Caki2 (cell line): ENCODE data around the gene CCT6A. TPM values are rescaled to one million over a fixed set of nuclear protein-coding genes. Genes with fewer than 3 reads are reported as not detected.
"Not testable (repeated sequence)": the region's sequence is repeated elsewhere in the genome, so short reads cannot be mapped to it uniquely, and the experiment has no call there.

Experiments used
- DNase-seq: peaks from one replicate; pipeline ENCODE4 v3.0.0-alpha.2; 2015; ENCODE audit warnings: low read depth
- in situ Hi-C: cut with HindIII; loops from 2 replicates; pipeline ENCODE4 v1.10.0; 2016; ENCODE audit warnings: low sequenced_read_pairs, low pct_unique_long_range_greater_than_20kb, mixed read lengths
- total RNA-seq: library from RNA; depleted of rRNA; stranded (reverse); fragments of >200 nt; shearing (Covaris generic); gene quantifications from 2 replicates; pipeline ENCODE4 v1.2.3, GENCODE V29; 2014; ENCODE audit warnings: low replicate concordance; rRNA removed

CCT6A gene
- total RNA-seq = 498 and 549 TPM in 2 replicates

- DNase-seq = peak; percentile 99
- in situ Hi-C loops = no loop called here
These were observed at the start of gene CCT6A, which contains the start of gene PSPH for GRCh38 chr7:56051339-56052191. Gene CCT6A, plus strand, starts transcription at chr7:56051765. Its CDS starts 84 bp downstream, at chr7:56051849. Gene PSPH, minus strand, starts transcription at chr7:56051444. Its CDS starts 30,232 bp downstream, at chr7:56021212.

DNA sequence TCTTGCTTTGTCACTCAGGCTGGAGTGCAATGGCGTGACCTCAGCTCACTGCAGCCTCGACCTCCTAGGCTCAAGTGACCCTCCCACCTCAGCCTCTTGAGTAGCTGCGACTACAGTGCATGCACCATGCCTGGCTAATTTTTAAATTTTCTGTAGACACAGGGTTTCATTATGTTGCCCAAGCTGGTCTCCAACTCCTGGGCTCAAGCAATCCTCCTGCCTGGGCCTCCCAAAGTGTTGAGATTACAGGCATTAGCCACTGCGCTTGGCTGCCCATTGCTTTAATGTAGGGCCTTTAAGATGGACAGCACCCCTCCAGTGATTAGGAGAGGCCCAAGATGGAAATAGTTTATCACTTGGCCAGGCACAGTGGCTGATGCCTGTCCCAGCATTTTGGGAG lies 47.8 kb upstream of the CCT6A start:
- in situ Hi-C loops = no loop called here
- no peak for DNase-seq

- DNase-seq = peak; percentile 74
- in situ Hi-C loops = no loop called here
These were observed 44.4 kb upstream of the CCT6A start for GRCh38 chr7:56007167-56007652.

DNA sequence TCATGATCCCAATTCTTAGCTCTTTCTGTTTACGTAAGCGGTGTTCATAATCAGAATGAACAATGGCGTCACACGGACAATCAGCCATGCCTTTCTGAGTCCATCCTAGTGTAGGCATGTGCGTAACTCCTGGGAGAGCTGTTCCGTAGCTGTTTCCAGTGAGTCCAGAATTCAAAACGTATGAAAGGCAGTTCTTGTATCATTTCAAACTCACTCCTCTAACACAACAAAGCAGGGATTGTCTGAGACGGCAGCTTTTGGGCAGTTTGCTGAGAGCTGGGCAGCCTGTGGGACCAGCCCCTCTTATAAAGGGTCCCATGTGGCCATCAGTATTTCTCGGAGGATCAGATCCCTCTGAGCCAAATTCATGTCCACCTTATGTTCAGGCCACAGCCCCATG lies 43.7 kb upstream of the CCT6A start:
- no peak for DNase-seq
- in situ Hi-C loops = no loop called here

DNA sequence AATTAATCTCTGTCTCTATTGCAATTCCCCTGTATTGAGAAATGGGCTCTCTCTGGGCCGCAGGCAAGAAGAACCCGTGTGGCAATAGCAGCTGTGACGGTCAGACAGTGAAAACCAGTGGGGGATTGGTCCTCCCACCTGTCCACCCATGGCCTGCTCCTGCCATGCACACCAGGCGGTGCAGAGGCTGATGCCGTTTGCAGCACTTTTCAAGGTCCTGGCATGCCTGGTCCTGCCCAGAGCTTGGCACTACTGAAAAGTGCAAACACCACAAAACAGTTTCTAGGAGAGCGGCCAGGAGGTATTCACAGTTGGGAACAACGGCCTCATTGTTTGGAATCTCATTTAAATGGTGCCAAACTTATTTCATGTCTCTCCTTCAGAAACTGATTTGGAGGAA lies 41.9 kb upstream of the CCT6A start:
- DNase-seq = peak; percentile 41
- in situ Hi-C loops = no loop called here

DNA sequence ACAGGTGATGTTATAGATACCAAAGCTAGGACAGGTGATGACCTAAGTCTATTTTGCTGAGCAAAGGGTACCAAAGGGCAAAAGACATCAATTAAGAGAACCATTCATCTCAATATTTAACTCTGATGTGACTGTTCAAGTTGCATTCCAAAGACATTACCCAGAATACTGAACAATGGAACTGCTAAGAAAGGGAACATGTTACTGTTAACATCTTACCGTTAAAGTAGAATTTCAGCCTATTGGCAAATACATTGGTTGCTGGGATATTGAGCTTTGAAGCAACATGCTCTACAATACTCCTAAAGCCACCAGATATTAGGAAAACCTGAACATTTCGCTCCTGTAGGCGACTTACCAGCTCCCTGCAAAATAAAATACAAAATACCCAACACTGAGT lies 34.5 kb upstream of the CCT6A start:
- DNase-seq, in situ Hi-C loops: not testable (repeated sequence)

GRCh38 chr7:56019501-56019900 lies 32.1 kb upstream of the CCT6A start:
- in situ Hi-C loops = no loop called here

DNA sequence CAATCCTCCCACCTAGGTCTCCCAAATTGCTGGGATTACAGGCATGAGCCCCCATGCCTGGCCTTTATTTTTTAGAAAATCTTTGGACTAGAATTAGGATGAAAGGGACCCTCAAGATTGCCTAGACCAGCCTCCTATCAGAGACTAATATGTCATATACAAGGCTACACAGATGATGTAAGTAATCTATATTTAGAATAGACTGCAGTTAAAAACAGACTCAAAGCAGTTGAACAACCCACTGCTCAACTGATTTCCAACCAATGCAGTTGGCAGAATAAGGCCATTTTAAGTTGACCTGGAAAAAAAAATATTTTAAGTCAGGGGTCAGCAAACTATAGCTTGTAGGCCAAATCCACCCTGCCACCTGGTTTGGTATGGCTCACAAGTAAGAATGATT lies 28.1 kb upstream of the CCT6A start:
- in situ Hi-C loops = no loop called here
- no peak for DNase-seq

More at GRCh38 chr7:56019501-56019900, 32.1 kb upstream of the CCT6A start:
- no peak for DNase-seq

GRCh38 chr7:56026538-56026937 lies 25.0 kb upstream of the CCT6A start:
- in situ Hi-C loops = no loop called here
- DNase-seq = no peak

DNA sequence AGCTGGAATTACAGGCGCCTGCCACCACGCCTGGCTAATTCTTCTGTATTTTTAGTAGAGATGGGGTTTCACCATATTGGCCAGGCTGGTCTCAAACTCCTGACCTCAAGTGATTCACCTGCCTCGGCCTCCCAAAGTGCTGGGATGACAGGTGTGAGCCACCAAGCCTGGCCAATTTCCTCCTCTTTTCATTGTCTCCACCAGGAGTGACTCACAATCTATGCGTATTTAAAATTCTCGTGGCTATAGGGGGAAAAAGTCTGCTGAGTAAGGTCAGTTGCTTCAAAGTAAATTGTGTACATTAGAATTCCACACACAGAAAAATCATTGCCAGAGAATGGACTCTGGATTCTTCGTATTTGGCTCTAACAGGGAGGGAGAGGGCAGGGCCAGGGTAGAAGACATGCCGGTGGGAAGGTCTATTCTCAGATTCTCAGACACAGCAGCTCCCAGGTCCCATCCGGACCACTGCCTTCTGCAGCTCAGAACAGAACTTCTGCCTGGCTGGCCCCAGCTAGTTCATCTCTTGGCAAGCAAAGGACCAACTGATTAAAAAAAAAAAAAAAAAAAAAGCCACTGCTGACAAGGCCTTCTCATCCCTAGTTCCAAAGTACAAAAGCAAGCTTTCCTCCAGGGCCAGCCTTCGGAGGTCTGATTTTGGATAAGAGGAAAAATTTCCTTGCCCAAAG lies 22.5 kb upstream of the CCT6A start:
- DNase-seq = peak; percentile 56
- in situ Hi-C loops = no loop called here

DNA sequence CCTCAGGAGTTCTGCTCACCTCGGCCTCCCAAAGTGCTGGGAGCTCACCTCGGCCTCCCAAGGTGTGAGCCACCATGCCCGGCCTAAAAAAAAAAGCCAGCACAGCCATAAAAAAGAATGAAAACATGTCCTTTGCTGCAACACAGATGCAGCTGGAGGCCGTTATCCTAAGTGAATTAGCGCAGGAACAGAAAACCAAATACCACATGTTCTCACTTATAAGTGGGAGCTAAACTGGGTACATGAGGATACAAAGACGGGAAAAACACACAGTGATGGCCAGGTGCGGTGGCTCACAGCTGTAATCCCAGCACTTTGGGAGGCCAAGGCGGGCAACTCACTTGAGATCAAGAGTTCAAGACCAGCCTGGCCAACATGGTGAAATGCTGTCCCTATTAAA lies 21.2 kb upstream of the CCT6A start:
- no peak for DNase-seq
- in situ Hi-C loops = no loop called here

DNA sequence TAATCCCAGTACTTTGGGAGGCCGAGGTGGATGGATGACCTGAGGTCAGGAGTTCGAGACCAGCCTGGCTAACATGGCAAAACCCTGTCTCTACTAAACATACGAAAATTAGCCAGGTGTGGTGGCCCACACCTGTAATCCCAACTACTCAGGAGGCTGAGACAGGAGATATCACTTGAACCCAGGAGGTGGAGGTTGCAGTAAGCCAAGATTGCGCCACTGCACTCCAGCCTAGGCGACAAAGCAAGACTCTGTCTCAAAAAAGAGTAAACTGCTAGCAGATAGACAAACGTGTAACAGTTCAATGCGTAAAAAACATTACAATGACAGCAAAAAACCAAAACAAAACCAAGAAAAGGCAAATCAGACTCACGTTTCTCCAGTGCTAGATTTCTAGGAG lies 20.0 kb upstream of the CCT6A start:
- DNase-seq, in situ Hi-C loops: not testable (repeated sequence)

GRCh38 chr7:56032578-56032977 lies 19.0 kb upstream of the CCT6A start:
- DNase-seq, in situ Hi-C loops: not testable (repeated sequence)

DNA sequence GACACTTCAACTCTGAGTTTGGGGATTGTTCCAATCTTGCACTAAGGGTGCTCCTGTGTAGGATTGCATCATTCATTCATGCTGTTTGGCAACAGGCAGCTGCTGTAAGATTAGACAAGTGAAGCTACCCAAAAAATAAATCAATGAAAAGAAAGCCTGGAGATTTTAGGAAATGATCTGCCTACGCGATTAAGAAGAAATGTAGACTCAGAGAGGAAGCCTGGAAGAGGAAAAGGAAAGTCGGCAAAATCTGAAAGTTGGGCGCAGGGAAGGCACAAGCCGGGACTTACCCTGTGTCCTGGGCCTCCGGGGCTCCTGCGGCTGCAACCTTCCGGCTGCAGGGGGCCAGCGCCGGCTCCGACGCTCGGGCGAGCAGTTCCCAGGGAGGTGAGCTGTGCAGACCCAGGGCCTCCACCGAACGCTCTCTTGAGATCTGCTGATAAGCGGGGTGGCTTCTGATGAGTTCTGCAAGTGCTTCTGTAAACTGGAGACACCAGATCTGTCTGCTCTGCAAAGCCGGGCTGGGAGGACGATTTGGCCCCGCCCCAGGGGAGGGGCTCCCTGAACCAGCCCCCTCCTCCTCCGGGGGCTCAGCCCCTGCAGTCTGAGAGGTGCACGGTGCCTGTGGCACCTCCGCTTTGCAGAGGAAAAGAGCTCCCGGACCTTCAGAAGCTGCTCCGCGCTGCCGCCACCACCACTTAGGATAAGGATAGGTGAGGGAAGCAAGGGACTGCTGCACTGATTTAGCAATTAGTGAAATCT lies 17.7 kb upstream of the CCT6A start:
- peak; percentile 94 for DNase-seq
- in situ Hi-C loops = no loop called here

DNA sequence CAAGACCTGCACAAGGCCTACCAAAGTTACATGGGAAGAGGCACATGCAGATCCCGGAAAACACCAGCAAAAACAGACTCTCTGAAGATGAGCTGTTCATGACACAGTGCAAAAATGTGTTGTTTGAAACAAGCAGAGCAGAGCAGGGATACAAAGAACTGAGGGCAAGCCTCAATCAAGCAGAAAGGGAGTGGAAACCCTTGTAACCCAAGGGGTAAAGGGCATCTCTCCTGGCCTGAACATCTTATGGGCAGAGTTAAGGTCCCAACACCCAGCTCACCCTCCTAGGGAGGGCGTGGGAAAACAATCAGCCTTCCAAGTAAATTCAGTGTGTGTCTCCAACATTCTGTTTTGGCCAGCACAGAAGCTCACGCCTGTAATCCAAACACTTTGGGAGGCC lies 10.8 kb upstream of the CCT6A start:
- DNase-seq = peak; percentile 77
- in situ Hi-C loops = no loop called here

DNA sequence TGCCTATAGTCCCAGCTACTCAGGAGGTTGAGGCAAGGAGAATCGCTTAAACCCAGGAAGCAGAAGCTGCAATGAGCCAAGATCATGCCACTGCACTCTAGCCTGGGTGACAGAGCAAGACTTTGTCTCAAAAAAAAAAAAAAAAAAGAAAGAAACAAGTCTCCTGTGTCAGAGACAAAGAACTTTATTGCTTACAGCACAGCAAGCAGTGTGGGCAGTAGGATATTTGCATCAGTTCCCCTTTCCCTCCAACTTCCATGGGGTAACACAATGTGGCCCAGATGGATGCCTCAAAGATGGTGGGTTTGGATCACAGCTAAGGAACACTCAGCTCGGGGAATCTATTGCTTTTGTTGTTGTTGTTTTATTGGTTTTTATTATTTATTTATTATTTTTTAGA lies 5.8 kb upstream of the CCT6A start:
- DNase-seq, in situ Hi-C loops: not testable (repeated sequence)

DNA sequence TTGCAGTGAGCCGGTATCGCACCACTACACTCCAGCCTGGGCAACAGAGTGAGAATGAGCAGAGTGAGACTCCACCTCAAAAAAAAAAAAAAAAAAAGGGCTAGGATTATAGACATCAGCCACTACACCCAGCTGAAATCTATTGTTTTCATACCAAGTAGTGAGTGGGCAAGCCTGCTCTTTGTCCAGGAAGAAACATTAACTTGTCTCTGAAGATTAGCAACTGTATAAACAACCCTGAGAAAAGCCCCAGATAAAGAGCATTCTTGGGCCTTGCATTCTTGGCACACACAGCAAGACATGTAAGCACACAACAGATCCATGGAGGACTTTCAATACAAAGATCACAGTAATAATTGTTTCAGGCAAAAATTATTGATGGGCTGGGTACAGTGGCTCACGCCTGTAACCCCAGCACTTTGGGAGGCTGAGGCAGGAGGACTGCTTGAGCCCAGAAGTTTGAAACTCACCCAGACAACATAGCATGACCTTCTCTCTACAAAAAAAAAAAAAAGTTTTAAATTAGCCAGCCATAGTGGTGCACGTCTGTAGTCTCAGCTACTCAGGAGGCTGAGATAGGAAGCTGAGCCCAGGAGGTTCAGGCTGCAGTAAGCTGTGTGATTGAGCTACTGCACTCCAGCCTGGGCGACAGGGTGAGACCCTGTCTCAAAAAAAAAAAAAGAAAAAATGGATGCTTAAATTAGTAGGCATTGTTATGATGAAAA lies 4.7 kb upstream of the CCT6A start:
- DNase-seq = peak; percentile 95
- in situ Hi-C loops = no loop called here
